K562 (cell line): ENCODE results near the gene PRPF8. TPM values are rescaled to one million over a fixed set of nuclear protein-coding genes. Genes with fewer than 3 reads are reported as not detected.
A peak's percentile ranks its signal among the peaks of the same experiment; 100 is the strongest.

Experiments used
- ASH1L ChIP-seq: fragments of 450-650 bp; IDR thresholded peaks from 2 replicates; pipeline ENCODE4 v1.6.1; 2018; ENCODE audit warnings: borderline replicate concordance, mild to moderate bottlenecking, low read depth; ENCODE audit not compliant: partially characterized antibody
- ATF7 ChIP-seq: fragments of 450-650 bp; IDR thresholded peaks from 2 replicates; pipeline ENCODE4 v1.7.1; 2014; ENCODE audit warnings: mild to moderate bottlenecking, moderate library complexity
- BDP1 ChIP-seq: IDR thresholded peaks from 3 replicates; pipeline ENCODE4 v1.6.1; 2011; ENCODE audit not compliant: insufficient read length, insufficient read depth
- CEBPB ChIP-seq: fragments of 450-650 bp; IDR thresholded peaks from 2 replicates; pipeline ENCODE4 v1.6.1; 2016; ENCODE audit warnings: missing genetic modification characterization, missing compliant biosample characterization
- CREBBP ChIP-seq: IDR thresholded peaks from one replicate; pipeline ENCODE4 v1.6.1; 2012; ENCODE audit warnings: low read depth, mild to moderate bottlenecking, control low read depth, inconsistent platforms, low read length
- ELF2 ChIP-seq: fragments of 250-450 bp; sonication (Bioruptor Pico); IDR thresholded peaks from 2 replicates; pipeline ENCODE4 v1.5.0; 2021; ENCODE audit warnings: mild to moderate bottlenecking
- ETV5 ChIP-seq: sonication (generic); formaldehyde crosslinking; IDR thresholded peaks from 2 replicates; pipeline ENCODE4 v1.4.0; 2020; ENCODE audit warnings: low read depth, mild to moderate bottlenecking, missing genetic modification reagents
- GATA2 ChIP-seq: sonication (generic); formaldehyde crosslinking; IDR thresholded peaks from 2 replicates; pipeline ENCODE4 v1.4.0; 2020; ENCODE audit warnings: mild to moderate bottlenecking, missing genetic modification reagents
- GTF2E2 ChIP-seq: fragments of 200-800 bp; sonication (Bioruptor generic); IDR thresholded peaks from 2 replicates; pipeline ENCODE4 v1.6.1; 2016; ENCODE audit warnings: missing genetic modification characterization, missing compliant biosample characterization
- KLF10 ChIP-seq: fragments of 250-450 bp; sonication (Bioruptor Pico); IDR thresholded peaks from 2 replicates; pipeline ENCODE4 v1.6.1; 2021; ENCODE audit warnings: matching md5 sums
- KLF13 ChIP-seq: fragments of 450-650 bp; IDR thresholded peaks from 2 replicates; pipeline ENCODE4 v1.6.1; 2016; ENCODE audit warnings: missing genetic modification characterization, low read depth, mild to moderate bottlenecking, missing compliant biosample characterization, moderate library complexity, borderline replicate concordance
- KLF6 ChIP-seq: fragments of 250-450 bp; sonication (Bioruptor Pico); IDR thresholded peaks from 2 replicates; pipeline ENCODE4 v1.4.0; 2020; ENCODE audit warnings: mild to moderate bottlenecking, moderate library complexity, borderline replicate concordance
- PYGO2 ChIP-seq: fragments of 450-650 bp; IDR thresholded peaks from 2 replicates; pipeline ENCODE4 v1.6.1; 2016; ENCODE audit warnings: mild to moderate bottlenecking, missing genetic modification characterization, moderate library complexity, missing compliant biosample characterization
- SRSF3 ChIP-seq: fragments of 200-400 bp; formaldehyde crosslinking; IDR thresholded peaks from 2 replicates; pipeline ENCODE4 v1.6.1; 2016; ENCODE audit warnings: mild to moderate bottlenecking, low read length, moderate library complexity; ENCODE audit not compliant: insufficient read depth
- TGIF2 ChIP-seq: sonication (generic); formaldehyde crosslinking; IDR thresholded peaks from 2 replicates; pipeline ENCODE4 v1.8.1; 2022; ENCODE audit warnings: mild to moderate bottlenecking, missing genetic modification reagents, moderate library complexity
- ZKSCAN1 ChIP-seq: fragments of 150-350 bp; IDR thresholded peaks from 2 replicates; pipeline ENCODE4 v1.6.1; 2016; ENCODE audit warnings: low read depth, low read length
- ZNF584 ChIP-seq: fragments of 200-800 bp; sonication (Bioruptor generic); IDR thresholded peaks from 2 replicates; pipeline ENCODE4 v1.6.1; 2016; ENCODE audit warnings: low read depth, mild to moderate bottlenecking, missing genetic modification characterization, missing compliant biosample characterization
- ZNF764 ChIP-seq: fragments of 250-450 bp; sonication (Bioruptor Pico); IDR thresholded peaks from 2 replicates; pipeline ENCODE4 v1.4.0; 2020; ENCODE audit warnings: low read depth, mild to moderate bottlenecking, moderate library complexity
- ZNF830 ChIP-seq: fragments of 250-450 bp; sonication (Bioruptor Pico); IDR thresholded peaks from 2 replicates; pipeline ENCODE4 v1.5.0; 2021; ENCODE audit warnings: mild to moderate bottlenecking
- polyA plus RNA-seq, 8 experiments: library from polyadenylated mRNA; depleted of rRNA in 4 of 8; stranded (reverse) in 5 of 8; unstranded in 3 of 8; fragments of >200 nt; fragmentation: Nextera tagmentation in 2 of 8; fragmentation: Illumina TruSeq in 1 of 8; extraction: Ambion mirVana in 2 of 8; extraction: Trizol in 1 of 8; gene quantifications; 2 replicates each; pipeline versions ENCODE4 v1.2.1 to v1.2.3, GENCODE V29; 2011 to 2014; ENCODE audit warnings: inconsistent platforms in 1 of 8, missing spikeins in 1 of 8
- total RNA-seq, 7 experiments: library from RNA; depleted of rRNA in 6 of 7; stranded (reverse); fragments of >200 nt in 6 of 7; fragmentation: Illumina TruSeq in 2 of 7; extraction: Trizol in 2 of 7; gene quantifications; 2 replicates each; pipeline versions ENCODE4 v1.2.1 to v1.2.3, GENCODE V29; 2011 to 2021; ENCODE audit warnings: low replicate concordance in 1 of 7
- TF ChIP-seq, protein P1 (sequence below), 2 experiments: fragments of 450-650 bp; IDR thresholded peaks; 2 replicates each; pipeline ENCODE4 v1.6.1; 2018; ENCODE audit warnings: mild to moderate bottlenecking in 2 of 2, low read depth in 1 of 2; ENCODE audit not compliant: partially characterized antibody in 2 of 2
- TF ChIP-seq, protein P2 (sequence below): fragments of 450-650 bp; IDR thresholded peaks from 2 replicates; pipeline ENCODE4 v1.6.1; 2016; ENCODE audit warnings: low read depth, mild to moderate bottlenecking, moderate library complexity
- TF ChIP-seq, protein P3 (sequence below): fragments of 250-450 bp; sonication (Bioruptor Pico); IDR thresholded peaks from 2 replicates; pipeline ENCODE4 v1.4.0; 2020

The PRPF8 gene
- total and polyA plus RNA-seq, 9 of the 15 experiments (the other 6 are each of a cell fraction or from before 2014, with no cell fraction given), result 64.3 to 294 (median 85.9) TPM

DNA sequence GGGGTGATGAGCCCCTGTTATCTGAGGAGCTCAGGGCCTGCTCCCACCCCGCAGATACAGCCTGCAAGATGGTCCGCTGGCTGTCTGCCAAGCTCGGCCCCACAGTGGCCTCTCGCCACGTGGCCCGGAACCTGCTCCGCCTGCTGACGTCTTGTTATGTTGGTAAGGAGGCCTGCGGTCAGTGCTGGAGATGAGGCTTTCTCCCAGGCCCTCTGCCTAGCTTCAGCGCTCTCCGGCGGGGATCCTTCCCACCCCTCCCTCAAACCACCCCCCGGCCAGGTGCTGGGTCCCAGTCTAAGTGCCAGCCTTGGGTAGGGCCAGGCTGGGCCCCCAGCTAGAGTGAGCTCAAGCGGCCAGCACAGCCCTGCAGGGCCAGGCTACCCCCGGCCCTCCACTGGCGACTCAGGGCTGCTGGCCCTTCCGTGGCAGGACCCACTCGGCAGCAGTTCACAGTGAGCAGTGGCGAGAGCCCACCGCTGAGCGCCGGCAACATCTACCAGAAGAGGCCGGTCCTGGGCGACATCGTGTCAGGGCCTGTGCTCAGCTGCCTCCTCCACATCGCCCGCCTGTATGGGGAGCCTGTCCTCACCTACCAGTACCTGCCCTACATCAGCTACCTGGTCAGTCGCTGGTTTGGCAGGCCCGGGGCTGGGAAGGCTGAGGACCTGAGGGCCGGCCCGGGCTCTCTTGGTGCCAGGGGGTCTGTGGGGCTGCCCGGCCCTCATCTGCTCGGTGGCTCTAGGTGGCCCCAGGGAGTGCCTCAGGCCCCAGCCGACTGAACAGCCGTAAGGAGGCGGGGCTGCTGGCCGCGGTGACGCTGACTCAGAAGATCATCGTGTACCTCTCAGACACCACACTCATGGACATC lies 45.9 kb upstream of the PRPF8 start (continued):
- TF ChIP-seq, protein P1, sequence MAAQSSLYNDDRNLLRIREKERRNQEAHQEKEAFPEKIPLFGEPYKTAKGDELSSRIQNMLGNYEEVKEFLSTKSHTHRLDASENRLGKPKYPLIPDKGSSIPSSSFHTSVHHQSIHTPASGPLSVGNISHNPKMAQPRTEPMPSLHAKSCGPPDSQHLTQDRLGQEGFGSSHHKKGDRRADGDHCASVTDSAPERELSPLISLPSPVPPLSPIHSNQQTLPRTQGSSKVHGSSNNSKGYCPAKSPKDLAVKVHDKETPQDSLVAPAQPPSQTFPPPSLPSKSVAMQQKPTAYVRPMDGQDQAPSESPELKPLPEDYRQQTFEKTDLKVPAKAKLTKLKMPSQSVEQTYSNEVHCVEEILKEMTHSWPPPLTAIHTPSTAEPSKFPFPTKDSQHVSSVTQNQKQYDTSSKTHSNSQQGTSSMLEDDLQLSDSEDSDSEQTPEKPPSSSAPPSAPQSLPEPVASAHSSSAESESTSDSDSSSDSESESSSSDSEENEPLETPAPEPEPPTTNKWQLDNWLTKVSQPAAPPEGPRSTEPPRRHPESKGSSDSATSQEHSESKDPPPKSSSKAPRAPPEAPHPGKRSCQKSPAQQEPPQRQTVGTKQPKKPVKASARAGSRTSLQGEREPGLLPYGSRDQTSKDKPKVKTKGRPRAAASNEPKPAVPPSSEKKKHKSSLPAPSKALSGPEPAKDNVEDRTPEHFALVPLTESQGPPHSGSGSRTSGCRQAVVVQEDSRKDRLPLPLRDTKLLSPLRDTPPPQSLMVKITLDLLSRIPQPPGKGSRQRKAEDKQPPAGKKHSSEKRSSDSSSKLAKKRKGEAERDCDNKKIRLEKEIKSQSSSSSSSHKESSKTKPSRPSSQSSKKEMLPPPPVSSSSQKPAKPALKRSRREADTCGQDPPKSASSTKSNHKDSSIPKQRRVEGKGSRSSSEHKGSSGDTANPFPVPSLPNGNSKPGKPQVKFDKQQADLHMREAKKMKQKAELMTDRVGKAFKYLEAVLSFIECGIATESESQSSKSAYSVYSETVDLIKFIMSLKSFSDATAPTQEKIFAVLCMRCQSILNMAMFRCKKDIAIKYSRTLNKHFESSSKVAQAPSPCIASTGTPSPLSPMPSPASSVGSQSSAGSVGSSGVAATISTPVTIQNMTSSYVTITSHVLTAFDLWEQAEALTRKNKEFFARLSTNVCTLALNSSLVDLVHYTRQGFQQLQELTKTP (IDR thresholded peaks at IDR 0.05; ENCODE audit: low read depth in 1 of 2, partially characterized antibody in 2 of 2), result no peak
- no peak for TF ChIP-seq GTF2E2 (tag)
- TF ChIP-seq PYGO2 (tag), result no peak
- TF ChIP-seq KLF10 (CRISPR knock-in tag), result no peak
- TF ChIP-seq, protein P2, sequence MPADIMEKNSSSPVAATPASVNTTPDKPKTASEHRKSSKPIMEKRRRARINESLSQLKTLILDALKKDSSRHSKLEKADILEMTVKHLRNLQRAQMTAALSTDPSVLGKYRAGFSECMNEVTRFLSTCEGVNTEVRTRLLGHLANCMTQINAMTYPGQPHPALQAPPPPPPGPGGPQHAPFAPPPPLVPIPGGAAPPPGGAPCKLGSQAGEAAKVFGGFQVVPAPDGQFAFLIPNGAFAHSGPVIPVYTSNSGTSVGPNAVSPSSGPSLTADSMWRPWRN, result peak; percentile 57; the same call in 1 of the 2 replicates
- TF ChIP-seq GATA2, result no peak
- TF ChIP-seq, protein P3, sequence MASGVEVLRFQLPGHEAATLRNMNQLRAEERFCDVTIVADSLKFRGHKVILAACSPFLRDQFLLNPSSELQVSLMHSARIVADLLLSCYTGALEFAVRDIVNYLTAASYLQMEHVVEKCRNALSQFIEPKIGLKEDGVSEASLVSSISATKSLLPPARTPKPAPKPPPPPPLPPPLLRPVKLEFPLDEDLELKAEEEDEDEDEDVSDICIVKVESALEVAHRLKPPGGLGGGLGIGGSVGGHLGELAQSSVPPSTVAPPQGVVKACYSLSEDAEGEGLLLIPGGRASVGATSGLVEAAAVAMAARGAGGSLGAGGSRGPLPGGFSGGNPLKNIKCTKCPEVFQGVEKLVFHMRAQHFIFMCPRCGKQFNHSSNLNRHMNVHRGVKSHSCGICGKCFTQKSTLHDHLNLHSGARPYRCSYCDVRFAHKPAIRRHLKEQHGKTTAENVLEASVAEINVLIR, result no peak
- TF ChIP-seq TGIF2, result 0 out of 2 replicates have a peak, but pooled peaks have one; percentile 14
- no peak for TF ChIP-seq CEBPB
- no peak for TF ChIP-seq KLF13 (tag)
- TF ChIP-seq SRSF3, result no peak
- peak; percentile 50; the same call in 1 of the 2 replicates for TF ChIP-seq ELF2
- TF ChIP-seq ZNF830 (CRISPR knock-in tag), result no peak
- TF ChIP-seq ATF7, result peak; percentile 61; the same call in 1 of the 2 replicates
- TF ChIP-seq ETV5 (CRISPR knock-in tag), result peak; percentile 74
- no peak for TF ChIP-seq BDP1
- TF ChIP-seq CREBBP, result no peak
- peak; percentile 68; the same call in 1 of the 2 replicates for TF ChIP-seq KLF6 (CRISPR knock-in tag)
- no peak for TF ChIP-seq ZNF584 (CRISPR knock-in tag)
- TF ChIP-seq ASH1L, result no peak
- no peak for TF ChIP-seq ZNF764 (CRISPR knock-in tag)
- no peak for TF ChIP-seq ZKSCAN1
